ENCODE results near the gene AMMECR1L.
A peak's percentile ranks its signal among the peaks of the same experiment; 100 is the strongest.

Gene AMMECR1L

DNA sequence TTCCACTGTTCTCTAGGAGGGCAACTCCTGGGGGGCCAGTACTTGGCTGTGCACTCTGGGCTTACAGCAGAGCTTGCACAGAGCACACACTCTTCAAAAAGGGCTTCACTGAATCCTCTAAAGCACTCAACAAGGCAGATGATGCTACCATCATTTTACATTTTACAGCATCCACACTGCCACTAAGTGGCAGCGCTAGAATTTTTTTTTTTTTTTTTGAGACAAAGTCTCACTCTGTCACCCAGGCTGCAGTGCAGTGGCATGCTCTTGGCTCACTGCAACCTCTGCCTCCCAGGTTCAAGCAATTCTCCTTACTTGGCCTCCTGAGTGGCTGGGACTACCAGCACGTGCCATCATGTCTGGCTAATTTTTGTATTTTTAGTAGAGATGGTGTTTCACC, 8.6 kb downstream of the AMMECR1L start:
- Histone ChIP-seq H3K27me3 (ENCODE audit: insufficient read depth, poor library complexity, severe bottlenecking) (no peaks in the 10 kb centered on the region), H3K27ac (replicated peaks) (no peak overlapping the region), H3K4me3 (replicated peaks; ENCODE audit: insufficient read depth, low read length) (no peak overlapping the region)
- TF ChIP-seq POLR2AphosphoS5 (IDR thresholded peaks at IDR 0.05; ENCODE audit: low read depth) (no peak), GABPA (IDR thresholded peaks at IDR 0.05; ENCODE audit: low read depth) (no peak), SPI1 (IDR thresholded peaks at IDR 0.05; ENCODE audit: borderline replicate concordance, low read depth) (no peak), REST (IDR thresholded peaks at IDR 0.05; ENCODE audit: insufficient replicate concordance, low read depth) (no peak)
- TF ChIP-seq, protein P1, sequence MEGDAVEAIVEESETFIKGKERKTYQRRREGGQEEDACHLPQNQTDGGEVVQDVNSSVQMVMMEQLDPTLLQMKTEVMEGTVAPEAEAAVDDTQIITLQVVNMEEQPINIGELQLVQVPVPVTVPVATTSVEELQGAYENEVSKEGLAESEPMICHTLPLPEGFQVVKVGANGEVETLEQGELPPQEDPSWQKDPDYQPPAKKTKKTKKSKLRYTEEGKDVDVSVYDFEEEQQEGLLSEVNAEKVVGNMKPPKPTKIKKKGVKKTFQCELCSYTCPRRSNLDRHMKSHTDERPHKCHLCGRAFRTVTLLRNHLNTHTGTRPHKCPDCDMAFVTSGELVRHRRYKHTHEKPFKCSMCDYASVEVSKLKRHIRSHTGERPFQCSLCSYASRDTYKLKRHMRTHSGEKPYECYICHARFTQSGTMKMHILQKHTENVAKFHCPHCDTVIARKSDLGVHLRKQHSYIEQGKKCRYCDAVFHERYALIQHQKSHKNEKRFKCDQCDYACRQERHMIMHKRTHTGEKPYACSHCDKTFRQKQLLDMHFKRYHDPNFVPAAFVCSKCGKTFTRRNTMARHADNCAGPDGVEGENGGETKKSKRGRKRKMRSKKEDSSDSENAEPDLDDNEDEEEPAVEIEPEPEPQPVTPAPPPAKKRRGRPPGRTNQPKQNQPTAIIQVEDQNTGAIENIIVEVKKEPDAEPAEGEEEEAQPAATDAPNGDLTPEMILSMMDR (IDR thresholded peaks at IDR 0.05; ENCODE audit: insufficient read depth, low read length) = no peak
- no peak for DNase-seq (ENCODE audit: low read depth in 1 of 2, low spot score in 1 of 2)

DNA sequence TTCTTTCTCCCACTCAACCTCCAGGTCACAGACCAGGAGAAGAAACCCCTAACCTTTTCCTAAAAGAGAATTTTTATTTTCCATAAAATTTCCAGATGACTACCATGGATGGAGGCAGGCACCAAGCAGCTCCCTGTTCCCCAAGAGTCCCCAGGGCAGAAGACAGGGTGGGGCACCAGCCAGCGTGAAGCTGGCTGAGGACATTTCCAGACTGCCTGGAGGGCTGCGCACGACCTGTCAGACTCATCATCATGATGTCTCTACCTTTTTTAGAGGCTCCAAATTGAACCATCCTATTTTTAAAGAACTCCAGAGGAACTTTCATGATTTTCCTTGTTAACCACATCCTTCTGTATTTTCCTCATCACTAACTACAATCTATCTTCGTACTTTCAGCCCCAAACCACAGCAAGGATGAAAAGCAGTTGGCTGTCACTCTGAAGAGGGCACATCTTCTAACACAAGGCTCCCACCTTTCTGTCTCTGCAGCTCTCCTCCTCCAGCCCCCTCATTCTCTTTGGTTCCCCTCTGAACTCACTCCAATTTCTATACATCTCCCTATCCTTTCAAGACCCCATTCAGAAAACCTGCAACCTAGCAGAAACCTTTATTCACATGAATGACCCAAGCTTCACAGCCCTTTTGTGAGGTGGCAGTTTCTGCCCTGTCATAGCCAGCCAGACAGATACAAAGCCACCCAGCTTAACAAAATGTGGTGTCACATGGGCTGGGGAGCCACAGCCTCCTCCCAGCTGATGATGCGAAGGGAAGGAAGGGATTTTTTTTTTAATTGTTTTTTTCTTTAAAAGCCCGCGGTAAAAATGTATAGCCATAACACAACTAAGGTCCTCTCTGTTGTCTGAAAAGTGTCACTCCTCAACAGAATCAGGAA, 11.1 kb downstream of the AMMECR1L start:
- no peak overlapping the region for H3K27ac ChIP-seq (replicated peaks)
- no peak overlapping the region for H3K4me3 ChIP-seq (replicated peaks; ENCODE audit: insufficient read depth, low read length)
- DNase-seq (ENCODE audit: low read depth in 1 of 2, low spot score in 1 of 2) = no peak
- no peak for TF ChIP-seq GABPA (IDR thresholded peaks at IDR 0.05; ENCODE audit: low read depth)
- no peak for TF ChIP-seq REST (IDR thresholded peaks at IDR 0.05; ENCODE audit: insufficient replicate concordance, low read depth)
- TF ChIP-seq SPI1 (IDR thresholded peaks at IDR 0.05; ENCODE audit: borderline replicate concordance, low read depth) = no peak
- TF ChIP-seq POLR2AphosphoS5 (IDR thresholded peaks at IDR 0.05; ENCODE audit: low read depth) = no peak
- TF ChIP-seq, protein P1 (IDR thresholded peaks at IDR 0.05; ENCODE audit: insufficient read depth, low read length) = no peak
- H3K27me3 ChIP-seq (ENCODE audit: insufficient read depth, poor library complexity, severe bottlenecking) = no peaks in the 10 kb centered on the region

- Histone ChIP-seq H3K27me3 (ENCODE audit: insufficient read depth, poor library complexity, severe bottlenecking) (no peaks in the 10 kb centered on the region), H3K27ac (replicated peaks) (no peak overlapping the region), H3K4me3 (replicated peaks; ENCODE audit: insufficient read depth, low read length) (no peak overlapping the region)
- peak; percentile 61 for TF ChIP-seq REST (IDR thresholded peaks at IDR 0.05; ENCODE audit: insufficient replicate concordance, low read depth)
- TF ChIP-seq POLR2AphosphoS5 (IDR thresholded peaks at IDR 0.05; ENCODE audit: low read depth) = no peak
- no peak for DNase-seq (ENCODE audit: low read depth in 1 of 2, low spot score in 1 of 2)
These were observed 12.0 kb downstream of the AMMECR1L start for GRCh38 chr2:127873707-127874303.
